A549 treated with CORT108297 at 1 μM for 4 hours (cell line): ENCODE data around the gene IFNG. TPM values are rescaled to one million over a fixed set of nuclear protein-coding genes. Genes with fewer than 3 reads are reported as not detected.

Source experiments
- total RNA-seq: library from RNA; stranded (reverse); fragments of 200-300 nt; extraction: Qiagen RNA extraction; gene quantifications from 5 replicates; pipeline ENCODE4 v1.2.3, GENCODE V29; 2022

IFNG gene
- total RNA-seq: not detected in 5 replicates

DNA sequence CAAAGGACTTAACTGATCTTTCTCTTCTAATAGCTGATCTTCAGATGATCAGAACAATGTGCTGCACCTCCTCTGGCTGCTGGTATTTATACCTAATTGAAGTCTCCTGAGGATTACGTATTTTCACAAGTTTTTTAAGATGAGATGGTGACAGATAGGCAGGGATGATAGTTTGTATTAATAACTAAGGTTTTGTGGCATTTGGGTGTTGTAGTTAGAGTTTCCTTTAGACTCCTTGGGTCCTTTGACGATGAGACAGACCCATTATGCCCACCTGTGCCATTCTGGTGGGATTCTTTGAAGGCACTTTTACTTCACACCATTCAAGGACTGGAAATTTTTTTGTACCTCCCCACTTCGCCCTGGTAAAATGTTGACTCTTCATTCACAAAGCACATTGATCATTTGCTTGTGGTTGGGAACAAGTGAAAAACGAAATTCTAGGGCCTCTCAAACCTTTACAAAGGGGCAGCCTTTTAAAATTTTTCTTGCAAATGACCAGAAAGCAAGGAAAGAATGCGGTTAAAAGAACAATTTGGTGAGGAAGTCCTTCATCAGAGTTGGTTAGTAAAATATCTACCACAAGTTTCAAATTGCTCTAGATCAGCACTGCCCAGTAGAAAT is at the start of gene IFNG:
TSS of gene IFNG (minus strand) at position 60 of the 624 bp plus-strand sequence. CDS start 125 bp downstream, outside the sequence.

Other genes with a start within 250 kb of the IFNG start
- gene IFNG-AS1, start 170.3 kb downstream of the IFNG start, total RNA-seq: not detected in 5 replicates
- gene IL26, start 66.1 kb upstream of the IFNG start, total RNA-seq: not detected in 5 replicates
- not detected in 5 replicates for gene IL22, start 93.9 kb upstream of the IFNG start, total RNA-seq
- 6.4 to 8.9 TPM (median 7.5 TPM) in 5 replicates for gene MDM1, start 172.6 kb upstream of the IFNG start, total RNA-seq